ENCODE measurements around the gene NLRC4. TPM values are rescaled to one million over a fixed set of nuclear protein-coding genes. Genes with fewer than 3 reads are reported as not detected.
"Not testable (repeated sequence)": the region's sequence is repeated elsewhere in the genome, so short reads cannot be mapped to it uniquely, and the experiment has no call there.

NLRC4 gene
- polyA plus RNA-seq, 2 of the 4 experiments (the other 2 are of a cell fraction) = 0.01 TPM; not detected in 1

GRCh38 chr2:32210767-32211408 is 53.8 kb downstream of the NLRC4 start:
- peak; percentile 65 to 73 for ATAC-seq
- CTCF ChIA-PET = interaction anchor here (0.7 to 1.6 kb wide), 2 partner anchors 13 to 21 kb away, joined by 3 read pairs; no protein-coding TSS in a partner anchor

GRCh38 chr2:32203428-32203827 is 61.3 kb downstream of the NLRC4 start:
- DNase-seq (ENCODE audit: low read depth in 1 of 2, low spot score in 1 of 2); H3K4me1 ChIP-seq; H3K9me3 ChIP-seq; H3K27ac ChIP-seq; POLR2A ChIA-PET; FAIRE-seq; H3K4me2 ChIP-seq; H3K4me3 ChIP-seq; ATAC-seq: not testable (repeated sequence)
- CTCF ChIA-PET = interaction anchor here (1.4 kb wide), 1 partner anchor 10 kb away, joined by 4 read pairs; no protein-coding TSS in a partner anchor
- WGBS (ENCODE audit: missing lambda C conversion rate) = 92% methylated on average over 3 of the region's 3 CpGs

More at GRCh38 chr2:32210767-32211408, 53.8 kb downstream of the NLRC4 start:
- FAIRE-seq (no peak), DNase-seq (ENCODE audit: low read depth in 1 of 2, low spot score in 1 of 2) (no peak)
- TF ChIP-seq, protein P1, sequence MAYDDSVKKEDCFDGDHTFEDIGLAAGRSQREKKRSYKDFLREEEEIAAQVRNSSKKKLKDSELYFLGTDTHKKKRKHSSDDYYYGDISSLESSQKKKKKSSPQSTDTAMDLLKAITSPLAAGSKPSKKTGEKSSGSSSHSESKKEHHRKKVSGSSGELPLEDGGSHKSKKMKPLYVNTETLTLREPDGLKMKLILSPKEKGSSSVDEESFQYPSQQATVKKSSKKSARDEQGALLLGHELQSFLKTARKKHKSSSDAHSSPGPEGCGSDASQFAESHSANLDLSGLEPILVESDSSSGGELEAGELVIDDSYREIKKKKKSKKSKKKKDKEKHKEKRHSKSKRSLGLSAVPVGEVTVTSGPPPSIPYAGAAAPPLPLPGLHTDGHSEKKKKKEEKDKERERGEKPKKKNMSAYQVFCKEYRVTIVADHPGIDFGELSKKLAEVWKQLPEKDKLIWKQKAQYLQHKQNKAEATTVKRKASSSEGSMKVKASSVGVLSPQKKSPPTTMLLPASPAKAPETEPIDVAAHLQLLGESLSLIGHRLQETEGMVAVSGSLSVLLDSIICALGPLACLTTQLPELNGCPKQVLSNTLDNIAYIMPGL (CRISPR knock-in tag; IDR thresholded peaks at IDR 0.05; ENCODE audit: borderline replicate concordance) = no peak
- TF ChIP-seq EP300 (IDR thresholded peaks at IDR 0.05) (no peak), EHF (CRISPR knock-in tag; IDR thresholded peaks at IDR 0.05) (no peak), PHF8 (IDR thresholded peaks at IDR 0.05; ENCODE audit: borderline replicate concordance, low read depth) (no peak), NFE2L2 (conservative IDR thresholded peaks at IDR 0.05; ENCODE audit: low read length) (no peak), CHD4 (IDR thresholded peaks at IDR 0.05; ENCODE audit: borderline replicate concordance) (no peak), TFCP2L1 (CRISPR knock-in tag; IDR thresholded peaks at IDR 0.05) (no peak), CHD2 (IDR thresholded peaks at IDR 0.05; ENCODE audit: low read length, partially characterized antibody) (no peak), BCL3 (IDR thresholded peaks at IDR 0.05) (no peak), ZSCAN20 (CRISPR knock-in tag; IDR thresholded peaks at IDR 0.05) (no peak), CTCF (IDR thresholded peaks at IDR 0.05) (no peak), SMC3 (IDR thresholded peaks at IDR 0.05) (no peak), EHMT2 (IDR thresholded peaks at IDR 0.05; ENCODE audit: low read depth) (no peak), ESRRA (IDR thresholded peaks at IDR 0.05; ENCODE audit: borderline replicate concordance, low read length) (no peak), SREBF2 (IDR thresholded peaks at IDR 0.05) (no peak), MYC (IDR thresholded peaks at IDR 0.05; ENCODE audit: borderline replicate concordance, low read length) (no peak)
- TF ChIP-seq, protein P2, sequence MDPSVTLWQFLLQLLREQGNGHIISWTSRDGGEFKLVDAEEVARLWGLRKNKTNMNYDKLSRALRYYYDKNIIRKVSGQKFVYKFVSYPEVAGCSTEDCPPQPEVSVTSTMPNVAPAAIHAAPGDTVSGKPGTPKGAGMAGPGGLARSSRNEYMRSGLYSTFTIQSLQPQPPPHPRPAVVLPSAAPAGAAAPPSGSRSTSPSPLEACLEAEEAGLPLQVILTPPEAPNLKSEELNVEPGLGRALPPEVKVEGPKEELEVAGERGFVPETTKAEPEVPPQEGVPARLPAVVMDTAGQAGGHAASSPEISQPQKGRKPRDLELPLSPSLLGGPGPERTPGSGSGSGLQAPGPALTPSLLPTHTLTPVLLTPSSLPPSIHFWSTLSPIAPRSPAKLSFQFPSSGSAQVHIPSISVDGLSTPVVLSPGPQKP (IDR thresholded peaks at IDR 0.05; ENCODE audit: low read depth, low read length) = no peak
- H3K4me3 ChIP-seq = no peak overlapping the region
- no peak overlapping the region for H3K27ac ChIP-seq
- 88% methylated on average over 7 of the region's 7 CpGs for WGBS (ENCODE audit: missing lambda C conversion rate)
- no peaks in the 10 kb centered on the region for H3K9me3 ChIP-seq
- no peak overlapping the region for H3K4me2 ChIP-seq
- POLR2A ChIA-PET = no interaction called here
- H3K4me1 ChIP-seq = no peaks in the 10 kb centered on the region
